Measurements from ENCODE around the gene FAM3D.
"Not testable (repeated sequence)": the region's sequence is repeated elsewhere in the genome, so short reads cannot be mapped to it uniquely, and the experiment has no call there.

Gene FAM3D

GRCh38 chr3:58666683-58667082 is at the start of gene FAM3D:
Gene FAM3D, minus strand, starts transcription at chr3:58666774. Its CDS starts 11,211 bp downstream, at chr3:58655563.
- no peak for DNase-seq

- DNase-seq: no peak
Measured at GRCh38 chr3:58713715-58714401, 47.3 kb upstream of the FAM3D start.

- no peak for DNase-seq
Measured at GRCh38 chr3:58711871-58712270, 45.3 kb upstream of the FAM3D start.

GRCh38 chr3:58708983-58709382 is 42.4 kb upstream of the FAM3D start:
- not testable (repeated sequence) for DNase-seq

GRCh38 chr3:58708116-58708791 is 41.7 kb upstream of the FAM3D start:
- no peak for DNase-seq

GRCh38 chr3:58707390-58707930 is 40.9 kb upstream of the FAM3D start:
- no peak for DNase-seq

- no peak for DNase-seq
Measured at GRCh38 chr3:58706395-58707167, 40.0 kb upstream of the FAM3D start.

GRCh38 chr3:58704745-58705144 is 38.2 kb upstream of the FAM3D start:
- no peak for DNase-seq

GRCh38 chr3:58704304-58704703 is 37.7 kb upstream of the FAM3D start:
- DNase-seq: not testable (repeated sequence)

- no peak for DNase-seq
Measured at GRCh38 chr3:58698246-58698645, 31.7 kb upstream of the FAM3D start.

GRCh38 chr3:58697561-58697960 is 31.0 kb upstream of the FAM3D start:
- no peak for DNase-seq

- not testable (repeated sequence) for DNase-seq
Measured at GRCh38 chr3:58696813-58697212, 30.2 kb upstream of the FAM3D start.

- DNase-seq: no peak
Measured at GRCh38 chr3:58696093-58696492, 29.5 kb upstream of the FAM3D start.

GRCh38 chr3:58695284-58695683 is 28.7 kb upstream of the FAM3D start:
- DNase-seq: not testable (repeated sequence)

- no peak for DNase-seq
Measured at GRCh38 chr3:58693940-58694850, 27.6 kb upstream of the FAM3D start.

- no peak for DNase-seq
Measured at GRCh38 chr3:58692484-58692883, 25.9 kb upstream of the FAM3D start.

GRCh38 chr3:58691997-58692396 is 25.4 kb upstream of the FAM3D start:
- no peak for DNase-seq

- no peak for DNase-seq
Measured at GRCh38 chr3:58690490-58690889, 23.9 kb upstream of the FAM3D start.

GRCh38 chr3:58688574-58688973 is 22.0 kb upstream of the FAM3D start:
- DNase-seq: no peak

- DNase-seq: no peak
Measured at GRCh38 chr3:58686847-58687246, 20.3 kb upstream of the FAM3D start.

GRCh38 chr3:58685641-58686040 is 19.1 kb upstream of the FAM3D start:
- no peak for DNase-seq

- no peak for DNase-seq
Measured at GRCh38 chr3:58683466-58683865, 16.9 kb upstream of the FAM3D start.

Data from NCI-H510A (cell line).